HUES6 (cell line): ENCODE results near the gene ZFR2.
"Not testable (repeated sequence)": the region's sequence is repeated elsewhere in the genome, so short reads cannot be mapped to it uniquely, and the experiment has no call there.

Experiments used
- H3K27ac ChIP-seq: 2 replicates; pipeline ENCODE4 v1.7.0; 2013; ENCODE audit warnings: low read depth, mild to moderate bottlenecking, low read length, inconsistent platforms
- H3K27me3 ChIP-seq: 2 replicates; pipeline ENCODE4 v1.6.1; 2013; ENCODE audit warnings: low read length; ENCODE audit not compliant: control insufficient read depth, insufficient read depth
- H3K36me3 ChIP-seq: 2 replicates; pipeline ENCODE4 v1.6.1; 2013; ENCODE audit warnings: low read length; ENCODE audit not compliant: control insufficient read depth, insufficient read depth
- H3K4me1 ChIP-seq: 2 replicates; pipeline ENCODE4 v1.6.1; 2013; ENCODE audit warnings: low read length; ENCODE audit not compliant: control insufficient read depth, insufficient read depth
- H3K4me3 ChIP-seq: 2 replicates; pipeline ENCODE4 v1.5.1; 2013; ENCODE audit warnings: low read depth, low read length
- H3K9ac ChIP-seq: one replicate; pipeline ENCODE4 v1.6.1; 2013; ENCODE audit warnings: mild to moderate bottlenecking, low read length
- H3K9me3 ChIP-seq: 2 replicates; pipeline ENCODE4 v1.6.1; 2013; ENCODE audit warnings: low read depth, low read length; ENCODE audit not compliant: control insufficient read depth, insufficient read depth

The ZFR2 gene

GRCh38 chr19:3823350-3823713, 45.5 kb downstream of the ZFR2 start:
- no peak overlapping the region for H3K27ac ChIP-seq

GRCh38 chr19:3822683-3823349, 46.0 kb downstream of the ZFR2 start:
- H3K27ac ChIP-seq, result no peak overlapping the region

More at GRCh38 chr19:3823350-3823713, 45.5 kb downstream of the ZFR2 start:
- Histone ChIP-seq H3K9ac (no peak overlapping the region), H3K9me3 (no peaks in the 10 kb centered on the region), H3K4me3 (no peak overlapping the region), H3K4me1 (no peaks in the 10 kb centered on the region; the same call in 1 of the 2 replicates), H3K27me3 (peaks cover 4% of the 10 kb centered on the region; the same call in 1 of the 2 replicates), H3K36me3 (no peaks in the 10 kb centered on the region)

GRCh38 chr19:3821857-3822364, 46.9 kb downstream of the ZFR2 start:
- Histone ChIP-seq H3K9me3 (no peaks in the 10 kb centered on the region), H3K9ac (no peak overlapping the region), H3K4me3 (no peak overlapping the region), H3K36me3 (no peaks in the 10 kb centered on the region), H3K27me3 (peaks cover 4% of the 10 kb centered on the region; the same call in 1 of the 2 replicates), H3K4me1 (no peaks in the 10 kb centered on the region; the same call in 1 of the 2 replicates), H3K27ac (no peak overlapping the region)

More at GRCh38 chr19:3822683-3823349, 46.0 kb downstream of the ZFR2 start:
- no peaks in the 10 kb centered on the region for H3K36me3 ChIP-seq
- no peaks in the 10 kb centered on the region for H3K9me3 ChIP-seq
- H3K4me3 ChIP-seq, result no peak overlapping the region
- H3K27me3 ChIP-seq, result peaks cover 4% of the 10 kb centered on the region; the same call in 1 of the 2 replicates
- no peak overlapping the region for H3K9ac ChIP-seq
- no peaks in the 10 kb centered on the region; the same call in 1 of the 2 replicates for H3K4me1 ChIP-seq

GRCh38 chr19:3821156-3821555, 47.7 kb downstream of the ZFR2 start:
- H3K36me3 ChIP-seq, result no peaks in the 10 kb centered on the region
- H3K4me1 ChIP-seq, result no peaks in the 10 kb centered on the region; the same call in 1 of the 2 replicates
- H3K27ac ChIP-seq, result no peak overlapping the region
- H3K4me3 ChIP-seq, result no peak overlapping the region
- peaks cover 4% of the 10 kb centered on the region; the same call in 1 of the 2 replicates for H3K27me3 ChIP-seq
- no peak overlapping the region for H3K9ac ChIP-seq
- no peaks in the 10 kb centered on the region for H3K9me3 ChIP-seq

- Histone ChIP-seq H3K27ac (no peak overlapping the region), H3K9me3 (no peaks in the 10 kb centered on the region), H3K27me3 (peaks cover 4% of the 10 kb centered on the region; the same call in 1 of the 2 replicates), H3K4me3 (no peak overlapping the region), H3K9ac (no peak overlapping the region), H3K36me3 (no peaks in the 10 kb centered on the region), H3K4me1 (no peaks in the 10 kb centered on the region; the same call in 1 of the 2 replicates)
Measured at GRCh38 chr19:3819989-3820388, 48.8 kb downstream of the ZFR2 start.

GRCh38 chr19:3818918-3819317, 49.9 kb downstream of the ZFR2 start:
- H3K9me3 ChIP-seq, result no peaks in the 10 kb centered on the region
- no peak overlapping the region for H3K27ac ChIP-seq
- H3K36me3 ChIP-seq, result no peaks in the 10 kb centered on the region
- H3K4me1 ChIP-seq, result no peaks in the 10 kb centered on the region; the same call in 1 of the 2 replicates
- peaks cover 4% of the 10 kb centered on the region; the same call in 1 of the 2 replicates for H3K27me3 ChIP-seq
- no peak overlapping the region for H3K4me3 ChIP-seq
- no peak overlapping the region for H3K9ac ChIP-seq

GRCh38 chr19:3818466-3818865, 50.4 kb downstream of the ZFR2 start:
- Histone ChIP-seq H3K4me3 (no peak overlapping the region), H3K36me3 (no peaks in the 10 kb centered on the region), H3K9ac (no peak overlapping the region), H3K4me1 (no peaks in the 10 kb centered on the region; the same call in 1 of the 2 replicates), H3K27ac (no peak overlapping the region), H3K27me3 (peaks cover 4% of the 10 kb centered on the region; the same call in 1 of the 2 replicates), H3K9me3 (no peaks in the 10 kb centered on the region)

- no peaks in the 10 kb centered on the region; the same call in 1 of the 2 replicates for H3K27me3 ChIP-seq
- no peaks in the 10 kb centered on the region for H3K9me3 ChIP-seq
- no peaks in the 10 kb centered on the region; the same call in 1 of the 2 replicates for H3K4me1 ChIP-seq
- H3K4me3 ChIP-seq, result no peak overlapping the region
- no peak overlapping the region for H3K9ac ChIP-seq
- no peaks in the 10 kb centered on the region for H3K36me3 ChIP-seq
- no peak overlapping the region for H3K27ac ChIP-seq
Measured at GRCh38 chr19:3817761-3818160, 51.1 kb downstream of the ZFR2 start.

GRCh38 chr19:3816566-3817218, 52.1 kb downstream of the ZFR2 start:
- H3K9me3 ChIP-seq, result no peaks in the 10 kb centered on the region
- no peak overlapping the region for H3K27ac ChIP-seq
- no peaks in the 10 kb centered on the region; the same call in 1 of the 2 replicates for H3K4me1 ChIP-seq
- H3K27me3 ChIP-seq, result no peaks in the 10 kb centered on the region; the same call in 1 of the 2 replicates
- H3K9ac ChIP-seq, result no peak overlapping the region
- no peak overlapping the region for H3K4me3 ChIP-seq
- H3K36me3 ChIP-seq, result no peaks in the 10 kb centered on the region

GRCh38 chr19:3816148-3816547, 52.7 kb downstream of the ZFR2 start:
- H3K9me3 ChIP-seq, H3K27me3 ChIP-seq, H3K9ac ChIP-seq, H3K27ac ChIP-seq, H3K4me3 ChIP-seq, H3K4me1 ChIP-seq, H3K36me3 ChIP-seq: not testable (repeated sequence)

- no peak overlapping the region for H3K9ac ChIP-seq
- no peak overlapping the region for H3K4me3 ChIP-seq
- no peaks in the 10 kb centered on the region for H3K27me3 ChIP-seq
- no peak overlapping the region for H3K27ac ChIP-seq
- no peaks in the 10 kb centered on the region for H3K9me3 ChIP-seq
- H3K36me3 ChIP-seq, result no peaks in the 10 kb centered on the region
- no peaks in the 10 kb centered on the region; the same call in 1 of the 2 replicates for H3K4me1 ChIP-seq
Measured at GRCh38 chr19:3814648-3815047, 54.2 kb downstream of the ZFR2 start.
